ENCODE results near the gene NNAT.

GRCh38 chr20:37513779-37514359 is 7.2 kb upstream of the NNAT start:
- TF ChIP-seq, protein P1, sequence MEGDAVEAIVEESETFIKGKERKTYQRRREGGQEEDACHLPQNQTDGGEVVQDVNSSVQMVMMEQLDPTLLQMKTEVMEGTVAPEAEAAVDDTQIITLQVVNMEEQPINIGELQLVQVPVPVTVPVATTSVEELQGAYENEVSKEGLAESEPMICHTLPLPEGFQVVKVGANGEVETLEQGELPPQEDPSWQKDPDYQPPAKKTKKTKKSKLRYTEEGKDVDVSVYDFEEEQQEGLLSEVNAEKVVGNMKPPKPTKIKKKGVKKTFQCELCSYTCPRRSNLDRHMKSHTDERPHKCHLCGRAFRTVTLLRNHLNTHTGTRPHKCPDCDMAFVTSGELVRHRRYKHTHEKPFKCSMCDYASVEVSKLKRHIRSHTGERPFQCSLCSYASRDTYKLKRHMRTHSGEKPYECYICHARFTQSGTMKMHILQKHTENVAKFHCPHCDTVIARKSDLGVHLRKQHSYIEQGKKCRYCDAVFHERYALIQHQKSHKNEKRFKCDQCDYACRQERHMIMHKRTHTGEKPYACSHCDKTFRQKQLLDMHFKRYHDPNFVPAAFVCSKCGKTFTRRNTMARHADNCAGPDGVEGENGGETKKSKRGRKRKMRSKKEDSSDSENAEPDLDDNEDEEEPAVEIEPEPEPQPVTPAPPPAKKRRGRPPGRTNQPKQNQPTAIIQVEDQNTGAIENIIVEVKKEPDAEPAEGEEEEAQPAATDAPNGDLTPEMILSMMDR (IDR thresholded peaks at IDR 0.05) = no peak
- TF ChIP-seq POLR2A (IDR thresholded peaks at IDR 0.05) = no peak

Measured in Peyer's patch (tissue), 4 donors.